HG02884 (cell line): ENCODE results near the gene MED12L.

Source experiments
- ATAC-seq: cut with Tn5 transposase; IDR thresholded peaks from one replicate; pipeline ENCODE4 v1.9.1; 2021; ENCODE audit warnings: mild to moderate bottlenecking, moderate library complexity; ENCODE audit not compliant: unreplicated experiment

MED12L gene

GRCh38 chr3:151086484-151087456 is 1.3 kb downstream of the MED12L start:
- peak; percentile 74 for ATAC-seq

GRCh38 chr3:151087648-151088047 is 2.2 kb downstream of the MED12L start:
- ATAC-seq = no peak

- no peak for ATAC-seq
Measured at GRCh38 chr3:151091685-151092345, 6.4 kb downstream of the MED12L start.

- no peak for ATAC-seq
Measured at GRCh38 chr3:151093148-151093547, 7.7 kb downstream of the MED12L start.

- ATAC-seq = peak; percentile 76
Measured at GRCh38 chr3:151093905-151094304, 8.4 kb downstream of the MED12L start.

- ATAC-seq = no peak
Measured at GRCh38 chr3:151096716-151097115, 11.3 kb downstream of the MED12L start.

GRCh38 chr3:151100076-151100475 is 14.6 kb downstream of the MED12L start:
- ATAC-seq = no peak

GRCh38 chr3:151101270-151101969 is 16.0 kb downstream of the MED12L start:
- no peak for ATAC-seq

GRCh38 chr3:151106311-151106710 is 20.8 kb downstream of the MED12L start:
- ATAC-seq = no peak

- no peak for ATAC-seq
Measured at GRCh38 chr3:151107177-151107576, 21.7 kb downstream of the MED12L start.

- no peak for ATAC-seq
Measured at GRCh38 chr3:151107701-151108100, 22.2 kb downstream of the MED12L start.

GRCh38 chr3:151109286-151109800 is 23.9 kb downstream of the MED12L start:
- ATAC-seq = no peak

- ATAC-seq = no peak
Measured at GRCh38 chr3:151112731-151113130, 27.3 kb downstream of the MED12L start.

GRCh38 chr3:151113343-151113742 is 27.9 kb downstream of the MED12L start:
- no peak for ATAC-seq

- no peak for ATAC-seq
Measured at GRCh38 chr3:151117047-151117446, 31.6 kb downstream of the MED12L start.

GRCh38 chr3:151119188-151119587 is 33.7 kb downstream of the MED12L start:
- ATAC-seq = no peak

GRCh38 chr3:151120409-151120808 is 34.9 kb downstream of the MED12L start:
- ATAC-seq = no peak

GRCh38 chr3:151121016-151121415 is 35.6 kb downstream of the MED12L start:
- ATAC-seq = no peak

- no peak for ATAC-seq
Measured at GRCh38 chr3:151123827-151124226, 38.4 kb downstream of the MED12L start.

GRCh38 chr3:151124476-151124875 is 39.0 kb downstream of the MED12L start:
- ATAC-seq = no peak

- ATAC-seq = no peak
Measured at GRCh38 chr3:151130428-151130827, 45.0 kb downstream of the MED12L start.
